ENCODE data around the gene ZBTB2. TPM values are rescaled to one million over a fixed set of nuclear protein-coding genes. Genes with fewer than 3 reads are reported as not detected.

The ZBTB2 gene
- total RNA-seq, 2 donors from 2014 or later: 4.8 to 7.9 TPM

DNA sequence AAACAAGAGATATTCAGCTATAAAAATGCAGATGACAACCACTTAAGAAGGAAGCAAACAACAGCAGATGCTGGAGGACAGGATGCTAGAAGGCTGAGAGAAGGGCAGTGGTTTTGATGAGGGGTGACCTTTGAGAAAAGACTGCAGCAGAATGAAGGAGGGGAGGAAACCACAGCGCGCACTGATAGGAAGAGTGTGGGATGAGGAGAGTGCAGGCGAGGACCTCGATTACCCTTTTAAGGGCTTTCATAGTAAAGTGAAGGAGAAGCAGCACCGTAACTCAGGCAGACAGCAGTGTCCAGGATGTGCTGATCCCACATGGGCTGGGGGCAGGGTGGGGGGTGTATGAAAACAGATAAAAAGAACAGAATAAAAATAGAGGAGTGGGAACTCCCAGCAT, 19.2 kb downstream of the ZBTB2 start:
- Histone ChIP-seq H3K9me3 (no peaks in the 10 kb centered on the region), H3K27ac (no peak overlapping the region), H3K27me3 (no peaks in the 10 kb centered on the region), H3K4me1 (peaks cover 0 to 8% of the 10 kb centered on the region in 2 donors), H3K36me3 (peaks cover 19% of the 10 kb centered on the region), H3K4me3 (no peak overlapping the region)
- TF ChIP-seq, protein P1, sequence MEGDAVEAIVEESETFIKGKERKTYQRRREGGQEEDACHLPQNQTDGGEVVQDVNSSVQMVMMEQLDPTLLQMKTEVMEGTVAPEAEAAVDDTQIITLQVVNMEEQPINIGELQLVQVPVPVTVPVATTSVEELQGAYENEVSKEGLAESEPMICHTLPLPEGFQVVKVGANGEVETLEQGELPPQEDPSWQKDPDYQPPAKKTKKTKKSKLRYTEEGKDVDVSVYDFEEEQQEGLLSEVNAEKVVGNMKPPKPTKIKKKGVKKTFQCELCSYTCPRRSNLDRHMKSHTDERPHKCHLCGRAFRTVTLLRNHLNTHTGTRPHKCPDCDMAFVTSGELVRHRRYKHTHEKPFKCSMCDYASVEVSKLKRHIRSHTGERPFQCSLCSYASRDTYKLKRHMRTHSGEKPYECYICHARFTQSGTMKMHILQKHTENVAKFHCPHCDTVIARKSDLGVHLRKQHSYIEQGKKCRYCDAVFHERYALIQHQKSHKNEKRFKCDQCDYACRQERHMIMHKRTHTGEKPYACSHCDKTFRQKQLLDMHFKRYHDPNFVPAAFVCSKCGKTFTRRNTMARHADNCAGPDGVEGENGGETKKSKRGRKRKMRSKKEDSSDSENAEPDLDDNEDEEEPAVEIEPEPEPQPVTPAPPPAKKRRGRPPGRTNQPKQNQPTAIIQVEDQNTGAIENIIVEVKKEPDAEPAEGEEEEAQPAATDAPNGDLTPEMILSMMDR (IDR thresholded peaks at IDR 0.05): no peak
- DNase-seq (ENCODE audit: low spot score): no peak

DNA sequence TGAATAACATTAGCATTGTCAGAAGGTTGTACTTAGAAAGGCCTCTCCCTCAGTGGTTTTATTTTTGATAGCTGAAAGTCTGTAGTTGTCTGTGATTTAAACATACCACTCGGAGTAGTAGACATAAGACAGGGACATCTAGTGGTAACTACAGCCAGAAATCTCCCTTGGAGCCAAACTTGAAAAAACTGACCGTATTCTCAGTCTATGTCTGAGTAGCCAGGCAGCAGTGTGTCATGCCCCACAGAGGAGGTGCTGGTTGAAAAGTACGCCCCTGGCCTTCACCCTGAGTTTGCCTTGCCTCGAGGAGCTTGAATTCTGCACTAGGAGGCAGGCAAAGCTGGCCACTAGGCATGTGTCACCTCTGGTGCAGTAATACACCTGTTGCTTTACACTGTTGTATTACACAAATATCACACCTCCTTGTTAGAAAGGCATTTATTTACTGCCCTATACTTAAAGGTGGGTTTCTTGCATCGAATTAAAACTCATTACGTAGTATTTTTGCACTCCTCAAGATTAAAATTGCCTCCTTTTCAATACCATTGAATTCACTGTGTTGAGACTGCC, 20.8 kb downstream of the ZBTB2 start:
- Histone ChIP-seq H3K36me3 (peaks cover 30% of the 10 kb centered on the region), H3K27me3 (no peaks in the 10 kb centered on the region), H3K4me3 (no peak overlapping the region), H3K4me1 (peaks cover 0 to 8% of the 10 kb centered on the region in 2 donors), H3K27ac (no peak overlapping the region), H3K9me3 (no peaks in the 10 kb centered on the region)
- TF ChIP-seq, protein P1 (IDR thresholded peaks at IDR 0.05): no peak
- DNase-seq (ENCODE audit: low spot score): no peak

DNA sequence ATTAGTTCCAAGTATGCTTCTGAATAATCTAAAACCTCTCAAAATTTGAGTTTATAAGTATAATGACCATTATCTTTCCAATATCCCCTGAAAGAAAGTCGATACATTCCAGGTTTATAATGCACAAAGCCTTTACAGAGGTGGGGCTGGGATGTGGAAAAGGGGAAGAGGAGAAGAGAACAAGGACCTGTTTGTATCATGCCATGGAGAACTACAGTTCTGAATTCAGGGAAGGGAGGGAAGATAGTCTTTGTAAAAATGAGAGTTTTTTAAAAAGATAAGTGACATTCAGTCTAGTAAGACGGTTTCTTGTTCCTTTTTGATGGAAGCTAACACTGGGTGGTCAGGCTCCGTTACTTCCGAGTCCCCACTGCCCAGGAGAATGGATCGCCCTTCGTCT, 26.1 kb downstream of the ZBTB2 start:
- Histone ChIP-seq H3K36me3 (peaks cover 35% of the 10 kb centered on the region), H3K4me1 (no peaks in the 10 kb centered on the region), H3K4me3 (no peak overlapping the region), H3K27ac (no peak overlapping the region), H3K9me3 (no peaks in the 10 kb centered on the region), H3K27me3 (no peaks in the 10 kb centered on the region)
- TF ChIP-seq, protein P1 (IDR thresholded peaks at IDR 0.05): no peak
- DNase-seq (ENCODE audit: low spot score): no peak

DNA sequence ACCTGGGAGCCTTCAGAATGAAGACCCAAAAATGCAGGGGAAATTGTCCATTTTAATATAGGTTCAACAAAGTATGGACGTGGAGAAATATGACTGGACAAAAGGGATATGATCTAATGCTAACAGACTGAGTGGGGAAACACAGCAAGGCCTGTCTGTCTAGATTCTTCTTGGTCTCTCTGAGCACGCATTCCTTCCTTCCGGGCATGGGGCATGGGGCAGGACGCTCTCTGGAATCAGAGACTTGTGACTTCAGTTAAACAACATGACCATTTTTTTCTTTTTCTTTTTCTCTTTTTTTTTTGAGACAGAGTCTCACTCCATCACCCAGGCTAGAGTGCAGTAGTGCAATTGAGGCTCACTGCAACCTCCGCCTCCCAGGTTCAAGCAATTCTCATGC, 31.9 kb downstream of the ZBTB2 start:
- TF ChIP-seq, protein P1 (IDR thresholded peaks at IDR 0.05): no peak
- Histone ChIP-seq H3K9me3 (no peaks in the 10 kb centered on the region), H3K27ac (no peak overlapping the region), H3K36me3 (peaks cover 21% of the 10 kb centered on the region), H3K27me3 (no peaks in the 10 kb centered on the region), H3K4me3 (no peak overlapping the region), H3K4me1 (no peaks in the 10 kb centered on the region)
- no peak for DNase-seq (ENCODE audit: low spot score)

DNA sequence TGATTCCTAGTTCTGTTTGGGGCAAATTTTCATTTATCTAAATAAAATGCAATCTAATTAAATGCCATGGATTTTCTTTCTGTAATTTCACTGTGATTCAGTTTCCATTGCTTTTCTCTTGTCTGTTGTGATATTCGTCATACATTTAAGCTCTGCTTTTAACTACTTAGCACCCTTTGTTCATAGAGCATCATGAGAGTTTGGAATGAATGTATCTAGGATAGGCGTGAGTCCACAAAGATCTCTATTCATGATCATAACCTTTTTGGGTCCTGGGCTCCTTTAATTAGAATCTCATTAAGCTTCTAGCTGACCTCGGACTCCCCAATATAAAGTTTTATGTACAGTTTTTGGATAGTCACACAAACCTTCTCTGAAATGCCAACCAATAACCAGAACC, 32.9 kb downstream of the ZBTB2 start:
- Histone ChIP-seq H3K27ac (no peak overlapping the region), H3K36me3 (peaks cover 21% of the 10 kb centered on the region), H3K4me3 (no peak overlapping the region), H3K9me3 (no peaks in the 10 kb centered on the region), H3K4me1 (no peaks in the 10 kb centered on the region), H3K27me3 (no peaks in the 10 kb centered on the region)
- TF ChIP-seq, protein P1 (IDR thresholded peaks at IDR 0.05): no peak
- no peak for DNase-seq (ENCODE audit: low spot score)

Measured in right atrium auricular region (tissue), 2 donors.